H9 (cell line): ENCODE results near the gene UVRAG. TPM values are rescaled to one million over a fixed set of nuclear protein-coding genes. Genes with fewer than 3 reads are reported as not detected.

Source experiments
- DNase-seq: peaks from one replicate; pipeline ENCODE4 v3.0.0-alpha.2; 2017
- H2AFZ ChIP-seq: one replicate; pipeline ENCODE4 v1.6.1; 2013; ENCODE audit warnings: mild to moderate bottlenecking, low read length, control low read depth, moderate library complexity
- H2AK5ac ChIP-seq: 2 replicates; pipeline ENCODE4 v1.6.1; 2013; ENCODE audit warnings: low read length, control low read depth, mixed read lengths; ENCODE audit not compliant: insufficient read length
- H2BK120ac ChIP-seq: one replicate; pipeline ENCODE4 v1.6.1; 2013; ENCODE audit warnings: low read depth, mild to moderate bottlenecking, low read length, control low read depth, inconsistent platforms; ENCODE audit not compliant: poor library complexity, severe bottlenecking
- H2BK12ac ChIP-seq: 2 replicates; pipeline ENCODE4 v1.6.1; 2013; ENCODE audit warnings: low read length, control low read depth, mixed read lengths, low read depth; ENCODE audit not compliant: insufficient read length
- H2BK15ac ChIP-seq: 2 replicates; pipeline ENCODE4 v1.6.1; 2013; ENCODE audit warnings: low read depth, low read length, control low read depth
- H2BK20ac ChIP-seq: one replicate; pipeline ENCODE4 v1.6.1; 2013; ENCODE audit warnings: low read depth, mild to moderate bottlenecking, low read length, control low read depth, inconsistent platforms; ENCODE audit not compliant: poor library complexity, severe bottlenecking
- H2BK5ac ChIP-seq: 2 replicates; pipeline ENCODE4 v1.6.1; 2013; ENCODE audit warnings: low read length, control low read depth, mixed read lengths; ENCODE audit not compliant: insufficient read length
- H3K14ac ChIP-seq: 2 replicates; pipeline ENCODE4 v1.6.1; 2013; ENCODE audit warnings: low read length, control low read depth; ENCODE audit not compliant: insufficient read depth
- H3K18ac ChIP-seq: 2 replicates; pipeline ENCODE4 v1.6.1; 2013; ENCODE audit warnings: low read depth, mild to moderate bottlenecking, mixed read lengths, low read length, control low read depth; ENCODE audit not compliant: insufficient read length
- H3K23ac ChIP-seq: 2 replicates; pipeline ENCODE4 v1.6.1; 2013; ENCODE audit warnings: low read length, control low read depth, mixed read lengths, low read depth; ENCODE audit not compliant: insufficient read length
- H3K23me2 ChIP-seq: 2 replicates; pipeline ENCODE4 v1.6.1; 2013; ENCODE audit warnings: low read depth, mild to moderate bottlenecking, mixed read lengths, low read length, control low read depth; ENCODE audit not compliant: insufficient read length, poor library complexity, severe bottlenecking
- H3K27ac ChIP-seq: 2 replicates; pipeline ENCODE4 v1.5.1; 2013; ENCODE audit warnings: low read length, control low read depth, mixed read lengths, low read depth; ENCODE audit not compliant: insufficient read length
- H3K27me3 ChIP-seq: 2 replicates; pipeline ENCODE4 v1.6.1; 2013; ENCODE audit warnings: low read length, control low read depth, inconsistent platforms; ENCODE audit not compliant: insufficient read depth
- H3K4ac ChIP-seq: 2 replicates; pipeline ENCODE4 v1.6.1; 2013; ENCODE audit warnings: low read depth, mild to moderate bottlenecking, control low read depth, inconsistent platforms, low read length, moderate library complexity
- H3K4me1 ChIP-seq: 2 replicates; pipeline ENCODE4 v1.6.1; 2013; ENCODE audit warnings: low read length, control low read depth, inconsistent platforms; ENCODE audit not compliant: insufficient read depth
- H3K4me2 ChIP-seq: 2 replicates; pipeline ENCODE4 v1.6.1; 2013; ENCODE audit warnings: low read length, control low read depth, mixed read lengths; ENCODE audit not compliant: insufficient read length, insufficient read depth
- H3K56ac ChIP-seq: 2 replicates; pipeline ENCODE4 v1.6.1; 2013; ENCODE audit warnings: low read depth, mild to moderate bottlenecking, mixed read lengths, low read length, control low read depth; ENCODE audit not compliant: insufficient read length
- H3K79me1 ChIP-seq: 2 replicates; pipeline ENCODE4 v1.6.1; 2013; ENCODE audit warnings: low read depth, mild to moderate bottlenecking, moderate library complexity, low read length, control low read depth, inconsistent platforms; ENCODE audit not compliant: insufficient read depth, poor library complexity, severe bottlenecking
- H3K79me2 ChIP-seq: 2 replicates; pipeline ENCODE4 v1.6.1; 2013; ENCODE audit warnings: low read length, control low read depth, inconsistent platforms; ENCODE audit not compliant: insufficient read depth
- H3K9ac ChIP-seq: 2 replicates; pipeline ENCODE4 v1.6.1; 2013; ENCODE audit warnings: low read length, control low read depth, mixed read lengths; ENCODE audit not compliant: insufficient read length; ENCODE audit errors: extremely low read depth
- H3K9me3 ChIP-seq: one replicate; pipeline ENCODE4 v1.6.1; 2013; ENCODE audit warnings: low read depth, low read length, inconsistent platforms; ENCODE audit not compliant: control insufficient read depth
- H3T11ph ChIP-seq: one replicate; pipeline ENCODE4 v1.6.1; 2013; ENCODE audit warnings: mild to moderate bottlenecking, low read length, control low read depth, inconsistent platforms
- H4K20me1 ChIP-seq: one replicate; pipeline ENCODE4 v1.6.1; 2013; ENCODE audit not compliant: control insufficient read depth, insufficient read length, insufficient read depth
- H4K5ac ChIP-seq: 2 replicates; pipeline ENCODE4 v1.6.1; 2013; ENCODE audit warnings: low read depth, mild to moderate bottlenecking, mixed read lengths, low read length, control low read depth; ENCODE audit not compliant: insufficient read length
- H4K8ac ChIP-seq: replicated peaks from 2 replicates; pipeline ENCODE4 v1.6.1; 2013; ENCODE audit warnings: low read length, control low read depth, mixed read lengths, low read depth; ENCODE audit not compliant: insufficient read length
- H4K91ac ChIP-seq: 2 replicates; pipeline ENCODE4 v1.6.1; 2013; ENCODE audit warnings: low read depth, mild to moderate bottlenecking, moderate library complexity, mixed read lengths, low read length, control low read depth; ENCODE audit not compliant: insufficient read length
- H3K27ac Mint-ChIP-seq, 3 experiments: 2 replicates in 2 of 3; 3 replicates in 1 of 3; pipeline ENCODE4 v1.8.0; 2020 to 2021; ENCODE audit warnings: mixed read lengths in 3 of 3, mild to moderate bottlenecking in 1 of 3, moderate library complexity in 1 of 3
- H3K27me3 Mint-ChIP-seq: 2 replicates; pipeline ENCODE4 v1.8.0; 2021; ENCODE audit warnings: low read depth, mild to moderate bottlenecking, moderate library complexity, mixed read lengths
- H3K36me3 Mint-ChIP-seq, 3 experiments: 2 replicates in 2 of 3; 3 replicates in 1 of 3; pipeline ENCODE4 v1.8.0; 2020 to 2021; ENCODE audit warnings: low read depth in 3 of 3, mixed read lengths in 3 of 3; ENCODE audit not compliant: insufficient read depth in 1 of 3
- H3K4me1 Mint-ChIP-seq, 2 experiments: 2 replicates each; pipeline ENCODE4 v1.8.0; 2020; ENCODE audit warnings: mixed read lengths in 2 of 2
- H3K4me3 Mint-ChIP-seq, 2 experiments: 2 replicates in 1 of 2; 3 replicates in 1 of 2; pipeline ENCODE4 v1.8.0; 2020 to 2021; ENCODE audit warnings: mild to moderate bottlenecking in 2 of 2, mixed read lengths in 2 of 2, moderate library complexity in 1 of 2
- H3K9me3 Mint-ChIP-seq, 2 experiments: 2 replicates in 1 of 2; 3 replicates in 1 of 2; pipeline ENCODE4 v1.8.0; 2020; ENCODE audit warnings: mild to moderate bottlenecking in 2 of 2, mixed read lengths in 2 of 2, moderate library complexity in 1 of 2
- CTCF ChIP-seq: fragments of 200-600 bp; sonication (generic); conservative IDR thresholded peaks from 3 replicates; pipeline ENCODE4 v1.8.0; 2021; ENCODE audit warnings: antibody characterized with exemption, mild to moderate bottlenecking
- WGBS: extraction: QIAGEN DNeasy Blood & Tissue Kit; methylation state at CpG from one replicate; pipeline ENCODE4 v1.1.7; 2013; ENCODE audit warnings: missing lambda C conversion rate, low lambda C conversion rate, mixed read lengths; ENCODE audit not compliant: insufficient read length; ENCODE audit errors: extremely low coverage; 5-methylcytosine and 5-hydroxymethylcytosine counted together
- total RNA-seq: library from RNA; stranded (reverse); gene quantifications from 2 replicates; pipeline ENCODE4 v1.2.1, GENCODE V29; 2021

UVRAG gene
- total RNA-seq, 1 experiment from 2014 or later = 18.5 TPM

DNA sequence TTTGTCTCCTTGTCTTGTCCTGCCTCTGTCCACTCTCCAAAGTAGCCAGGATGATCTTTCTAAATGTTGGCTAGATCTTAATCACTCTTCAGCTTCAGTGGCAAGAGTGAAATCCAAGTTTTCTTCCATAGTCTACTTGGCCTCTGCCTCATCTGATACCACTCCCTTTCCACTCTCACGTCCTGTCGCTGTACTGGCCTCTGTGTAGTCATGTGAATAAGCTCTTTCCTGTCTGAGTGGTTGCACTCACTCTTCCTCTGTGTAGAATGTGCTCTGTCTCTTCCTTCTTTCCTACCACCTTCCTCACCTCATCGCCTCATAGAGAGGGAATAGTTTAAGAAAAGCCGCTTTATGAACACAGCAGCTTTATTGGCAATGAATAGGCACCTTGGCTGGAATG, 304.8 kb downstream of the UVRAG start:
- no peaks in the 10 kb centered on the region for H3K9me3 ChIP-seq
- no peak overlapping the region for H3K4ac ChIP-seq
- no peaks in the 10 kb centered on the region; the same call in 1 of the 2 replicates for H3K79me2 ChIP-seq
- no peak for TF ChIP-seq CTCF
- no peak overlapping the region for H4K91ac ChIP-seq
- no peak overlapping the region for H2BK15ac ChIP-seq
- Mint-ChIP-seq H3K27ac (no peak overlapping the region), H3K4me3 (no peak overlapping the region), H3K27me3 (no peaks in the 10 kb centered on the region), H3K36me3 (peaks cover 0 to 10% (median 0%) of the 10 kb centered on the region in 3 experiments; a peak in 2 of 7 replicates), H3K9me3 (no peaks in the 10 kb centered on the region), H3K4me1 (peaks cover 5 to 8% of the 10 kb centered on the region in 2 experiments; a peak in 3 of 4 replicates)
- H3K9ac ChIP-seq = no peak overlapping the region
- no peaks in the 10 kb centered on the region for H4K20me1 ChIP-seq
- H3K4me2 ChIP-seq = no peak overlapping the region
- no peak overlapping the region for H3K14ac ChIP-seq
- no peak overlapping the region for H2AK5ac ChIP-seq
- no CpG with 5 or more reads among the region's 4 CpGs for WGBS
- no peaks in the 10 kb centered on the region for H3K27me3 ChIP-seq
- H2AFZ ChIP-seq = no peak overlapping the region
- no peak overlapping the region for H3T11ph ChIP-seq
- H3K27ac ChIP-seq = no peak overlapping the region
- no peak overlapping the region for H2BK12ac ChIP-seq
- H3K23ac ChIP-seq = no peak overlapping the region
- no peak overlapping the region for H2BK20ac ChIP-seq
- H2BK5ac ChIP-seq = no peak overlapping the region
- H4K5ac ChIP-seq = no peak overlapping the region
- no peak for DNase-seq
- no peak overlapping the region for H4K8ac ChIP-seq
- peaks cover 15% of the 10 kb centered on the region; the same call in 1 of the 2 replicates for H3K4me1 ChIP-seq
- H3K79me1 ChIP-seq = no peaks in the 10 kb centered on the region
- H3K18ac ChIP-seq = no peak overlapping the region
- H3K23me2 ChIP-seq = no peaks in the 10 kb centered on the region
- no peak overlapping the region for H2BK120ac ChIP-seq
- H3K56ac ChIP-seq = no peak overlapping the region
